H1 (cell line): Measurements from ENCODE around the gene GLE1. TPM values are rescaled to one million over a fixed set of nuclear protein-coding genes. Genes with fewer than 3 reads are reported as not detected.

Source experiments
- CTCF ChIA-PET: fragments of 300-600 bp; sonication (Branson Sonifier 250); formaldehyde crosslinking; loops from one replicate; lab custom pipeline; 2021; ENCODE audit not compliant: partially characterized antibody; lab: Charles Lee
- POLR2A ChIA-PET: fragments of 300-600 bp; sonication (Branson Sonifier 250); formaldehyde crosslinking; loops from one replicate; lab custom pipeline; 2021; ENCODE audit warnings: inconsistent platforms; ENCODE audit not compliant: partially characterized antibody; lab: Charles Lee
- DNase-seq, 2 experiments: peaks; one replicate each; pipeline versions ENCODE4 v3.0.0 to v3.0.0-alpha.2; 2010 to 2022; ENCODE audit warnings: low spot score in 2 of 2, low read depth in 1 of 2, mixed read lengths in 1 of 2
- FAIRE-seq: peaks from 2 replicates; lab custom pipeline; 2011; peaks lifted over from hg19 to GRCh38; lab: Jason Lieb, UNC
- H2AFZ ChIP-seq: 2 replicates; pipeline ENCODE4 v1.8.1; 2012; ENCODE audit warnings: low read length, inconsistent platforms
- H2AK5ac ChIP-seq: 2 replicates; pipeline ENCODE4 v1.6.1; 2013; ENCODE audit warnings: low read depth, low read length
- H2BK120ac ChIP-seq: replicated peaks from 2 replicates; pipeline ENCODE3; 2013; ENCODE audit warnings: low read depth, low read length, inconsistent platforms
- H2BK12ac ChIP-seq: 2 replicates; pipeline ENCODE4 v1.6.1; 2013; ENCODE audit warnings: low read depth, low read length
- H2BK15ac ChIP-seq: 2 replicates; pipeline ENCODE4 v1.6.1; 2013; ENCODE audit warnings: low read length
- H2BK20ac ChIP-seq: 2 replicates; pipeline ENCODE4 v1.6.1; 2013; ENCODE audit warnings: low read length
- H2BK5ac ChIP-seq: 2 replicates; pipeline ENCODE4 v1.6.1; 2013; ENCODE audit warnings: low read depth, low read length
- H3K14ac ChIP-seq: 2 replicates; pipeline ENCODE4 v1.6.1; 2013; ENCODE audit warnings: inconsistent platforms; ENCODE audit not compliant: insufficient read length
- H3K18ac ChIP-seq: 2 replicates; pipeline ENCODE4 v1.6.1; 2013; ENCODE audit warnings: low read length; ENCODE audit errors: extremely low read depth
- H3K23ac ChIP-seq: 2 replicates; pipeline ENCODE4 v1.6.1; 2013; ENCODE audit warnings: inconsistent platforms; ENCODE audit not compliant: insufficient read length
- H3K23me2 ChIP-seq: 2 replicates; pipeline ENCODE4 v1.6.1; 2013; ENCODE audit warnings: low read depth, low read length
- H3K27ac ChIP-seq: 2 replicates; pipeline ENCODE4 v1.6.1; 2011; ENCODE audit warnings: low read depth, low read length, inconsistent platforms
- H3K27me3 ChIP-seq, 4 experiments: replicated peaks in 1 of 4; 1 replicate in 1 of 4; 2 replicates in 3 of 4; pipeline versions ENCODE4 v1.6.1 to v1.8.1; 2011 to 2013; ENCODE audit warnings: low read length in 3 of 4, mild to moderate bottlenecking in 3 of 4, inconsistent platforms in 2 of 4, mixed read lengths in 2 of 4, moderate library complexity in 1 of 4; ENCODE audit not compliant: control insufficient read depth in 3 of 4, insufficient read depth in 3 of 4; ENCODE audit errors: extremely low read depth in 1 of 4
- H3K36me3 ChIP-seq, 4 experiments: 2 replicates each; pipeline versions ENCODE4 v1.6.1 to v1.8.1; 2011 to 2013; ENCODE audit warnings: mild to moderate bottlenecking in 4 of 4, low read length in 3 of 4, moderate library complexity in 2 of 4, control low read depth in 1 of 4, inconsistent platforms in 1 of 4; ENCODE audit not compliant: insufficient read depth in 4 of 4, control insufficient read depth in 2 of 4
- H3K4ac ChIP-seq: replicated peaks from 2 replicates; pipeline ENCODE3; 2013; ENCODE audit warnings: low read length, low read depth, mixed read lengths, inconsistent platforms; ENCODE audit not compliant: insufficient read length
- H3K4me1 ChIP-seq, 4 experiments: replicated peaks in 1 of 4; 1 replicate in 1 of 4; 2 replicates in 3 of 4; pipeline versions ENCODE4 v1.6.1 to v1.8.1; 2011 to 2013; ENCODE audit warnings: low read length in 3 of 4, inconsistent platforms in 2 of 4, mixed read lengths in 1 of 4; ENCODE audit not compliant: insufficient read depth in 4 of 4, control insufficient read depth in 3 of 4
- H3K4me2 ChIP-seq, 2 experiments: 2 replicates each; pipeline versions ENCODE4 v1.6.1 to v1.8.1; 2011 to 2013; ENCODE audit warnings: low read depth in 2 of 2, low read length in 2 of 2, control low read depth in 1 of 2, inconsistent platforms in 1 of 2, mild to moderate bottlenecking in 1 of 2; ENCODE audit not compliant: insufficient read depth in 1 of 2
- H3K4me3 ChIP-seq, 4 experiments: fragments of 200-600, 300-600 bp in 1 of 4; sonication (generic), shearing (Covaris generic), sonication (Bioruptor Twin) in 1 of 4; 2 replicates each; pipeline versions ENCODE4 v1.5.1 to v1.8.1; 2011 to 2016; ENCODE audit warnings: low read length in 4 of 4, low read depth in 3 of 4, control low read depth in 2 of 4, inconsistent platforms in 2 of 4, mild to moderate bottlenecking in 2 of 4, mixed read lengths in 1 of 4, moderate library complexity in 1 of 4; ENCODE audit not compliant: insufficient read depth in 2 of 4; ENCODE audit errors: extremely low read depth in 1 of 4
- H3K56ac ChIP-seq: replicated peaks from 2 replicates; pipeline ENCODE3; 2013; ENCODE audit warnings: low read depth, mild to moderate bottlenecking, mixed read lengths, low read length, inconsistent platforms; ENCODE audit not compliant: insufficient read length
- H3K79me1 ChIP-seq: 2 replicates; pipeline ENCODE4 v1.6.1; 2013; ENCODE audit warnings: low read depth, low read length, control low read depth
- H3K79me2 ChIP-seq, 2 experiments: 2 replicates each; pipeline versions ENCODE4 v1.6.1 to v1.8.1; 2012 to 2013; ENCODE audit warnings: low read length in 2 of 2, mild to moderate bottlenecking in 2 of 2, inconsistent platforms in 1 of 2; ENCODE audit not compliant: insufficient read depth in 2 of 2, control insufficient read depth in 1 of 2
- H3K9ac ChIP-seq, 4 experiments: replicated peaks in 1 of 4; 1 replicate in 1 of 4; 2 replicates in 3 of 4; pipeline versions ENCODE4 v1.6.1 to v1.8.1; 2011 to 2013; ENCODE audit warnings: low read depth in 3 of 4, low read length in 3 of 4, control low read depth in 2 of 4, mild to moderate bottlenecking in 2 of 4, moderate library complexity in 2 of 4, inconsistent platforms in 1 of 4; ENCODE audit errors: extremely low read depth in 1 of 4
- H3K9me3 ChIP-seq, 2 experiments: 2 replicates each; pipeline versions ENCODE4 v1.6.1 to v1.8.1; 2012 to 2013; ENCODE audit warnings: mild to moderate bottlenecking in 2 of 2, moderate library complexity in 2 of 2, control low read depth in 1 of 2, inconsistent platforms in 1 of 2, low read depth in 1 of 2, low read length in 1 of 2, mixed read lengths in 1 of 2; ENCODE audit not compliant: insufficient read depth in 2 of 2
- H4K20me1 ChIP-seq, 2 experiments: replicated peaks in 1 of 2; 2 replicates each; pipeline versions ENCODE3 to v1.8.1; 2011 to 2013; ENCODE audit warnings: inconsistent platforms in 2 of 2, low read length in 2 of 2, mild to moderate bottlenecking in 1 of 2; ENCODE audit not compliant: insufficient read depth in 2 of 2, control insufficient read depth in 1 of 2
- H4K5ac ChIP-seq: 2 replicates; pipeline ENCODE4 v1.6.1; 2013; ENCODE audit warnings: low read length, low read depth, mixed read lengths, inconsistent platforms; ENCODE audit not compliant: insufficient read length
- H4K8ac ChIP-seq: 2 replicates; pipeline ENCODE4 v1.8.0; 2013; ENCODE audit warnings: mild to moderate bottlenecking, moderate library complexity, low read length, inconsistent platforms; ENCODE audit not compliant: insufficient read depth; ENCODE audit errors: extremely low read depth
- H4K91ac ChIP-seq: replicated peaks from 2 replicates; pipeline ENCODE3; 2013; ENCODE audit warnings: low read length, mixed read lengths, inconsistent platforms; ENCODE audit not compliant: insufficient read length
- BRCA1 ChIP-seq: IDR thresholded peaks from 2 replicates; pipeline ENCODE4 v1.6.1; 2012; ENCODE audit warnings: low read depth, low read length, improper control_type of control experiment
- CBX5 ChIP-seq: fragments of 300-800, 300-1000 bp; sonication (generic); IDR thresholded peaks from 2 replicates; pipeline ENCODE4 v1.7.1; 2016; ENCODE audit warnings: antibody characterized with exemption, low read length, low read depth
- CTBP2 ChIP-seq: IDR thresholded peaks from 2 replicates; pipeline ENCODE4 v1.7.0; 2011; ENCODE audit warnings: borderline replicate concordance, mild to moderate bottlenecking, moderate library complexity, mixed read lengths, low read length; ENCODE audit not compliant: insufficient read depth, insufficient read length
- JUN ChIP-seq: IDR thresholded peaks from 2 replicates; pipeline ENCODE4 v1.6.1; 2011; ENCODE audit warnings: low read depth, mild to moderate bottlenecking, improper control_type of control experiment, low read length
- NRF1 ChIP-seq: IDR thresholded peaks from 2 replicates; pipeline ENCODE4 v1.6.1; 2011; ENCODE audit warnings: mild to moderate bottlenecking, low read depth, low read length, improper control_type of control experiment
- RFX5 ChIP-seq: IDR thresholded peaks from 2 replicates; pipeline ENCODE4 v1.6.1; 2011; ENCODE audit warnings: low read depth, low read length, improper control_type of control experiment, borderline replicate concordance
- RNF2 ChIP-seq: fragments of 200-900, 300-1000 bp; sonication (generic); IDR thresholded peaks from 2 replicates; pipeline ENCODE4 v1.7.1; 2016; ENCODE audit warnings: borderline replicate concordance, low read depth, mild to moderate bottlenecking, antibody characterized with exemption, low read length; ENCODE audit not compliant: poor library complexity, severe bottlenecking; ENCODE audit errors: missing control alignments
- SIN3A ChIP-seq, 2 experiments: IDR thresholded peaks in 1 of 2; conservative IDR thresholded peaks in 1 of 2; 2 replicates each; pipeline ENCODE4 v1.6.1; 2011 to 2012; ENCODE audit warnings: low read length in 2 of 2, improper control_type of control experiment in 1 of 2, low read depth in 1 of 2, mild to moderate bottlenecking in 1 of 2
- WGBS, 2 experiments: shearing (Covaris generic) in 1 of 2; methylation state at CpG; one replicate each; pipeline versions ENCODE4 v1.1.6 to v1.1.7; 2013 to 2015; ENCODE audit warnings: low lambda C conversion rate in 2 of 2, mixed read lengths in 2 of 2, inconsistent platforms in 1 of 2, low coverage in 1 of 2, missing lambda C conversion rate in 1 of 2; ENCODE audit not compliant: insufficient replicate concordance in 2 of 2, insufficient coverage in 1 of 2, insufficient read length in 1 of 2; ENCODE audit errors: extremely low coverage in 1 of 2, missing lambda C conversion rate in 1 of 2; 5-methylcytosine and 5-hydroxymethylcytosine counted together
- polyA plus RNA-seq, 7 experiments: library from polyadenylated mRNA; depleted of rRNA in 3 of 7; stranded (reverse) in 5 of 7; unstranded in 2 of 7; fragments of >200 nt in 5 of 7; fragments of 200-250 nt in 2 of 7; gene quantifications; 1 replicate in 5 of 7; 2 replicates in 1 of 7; 4 replicates in 1 of 7; pipeline versions ENCODE4 v1.2.1 to v1.2.3, GENCODE V29; 2011 to 2013; ENCODE audit warnings: missing spikeins in 2 of 7, mixed read lengths in 2 of 7
- total RNA-seq: library from RNA; stranded (reverse); fragmentation: NEBNext Ultra II Directional; extraction: Animal tissue kit (Norgen Biotek cat#: 25700); gene quantifications from 2 replicates; pipeline ENCODE4 v1.2.1, GENCODE V29; 2021

Gene GLE1
- total and polyA plus RNA-seq, 2 of the 8 experiments (the other 6 are each of a cell fraction or from before 2014, with no cell fraction given), result 9.6 to 14.9 TPM

DNA sequence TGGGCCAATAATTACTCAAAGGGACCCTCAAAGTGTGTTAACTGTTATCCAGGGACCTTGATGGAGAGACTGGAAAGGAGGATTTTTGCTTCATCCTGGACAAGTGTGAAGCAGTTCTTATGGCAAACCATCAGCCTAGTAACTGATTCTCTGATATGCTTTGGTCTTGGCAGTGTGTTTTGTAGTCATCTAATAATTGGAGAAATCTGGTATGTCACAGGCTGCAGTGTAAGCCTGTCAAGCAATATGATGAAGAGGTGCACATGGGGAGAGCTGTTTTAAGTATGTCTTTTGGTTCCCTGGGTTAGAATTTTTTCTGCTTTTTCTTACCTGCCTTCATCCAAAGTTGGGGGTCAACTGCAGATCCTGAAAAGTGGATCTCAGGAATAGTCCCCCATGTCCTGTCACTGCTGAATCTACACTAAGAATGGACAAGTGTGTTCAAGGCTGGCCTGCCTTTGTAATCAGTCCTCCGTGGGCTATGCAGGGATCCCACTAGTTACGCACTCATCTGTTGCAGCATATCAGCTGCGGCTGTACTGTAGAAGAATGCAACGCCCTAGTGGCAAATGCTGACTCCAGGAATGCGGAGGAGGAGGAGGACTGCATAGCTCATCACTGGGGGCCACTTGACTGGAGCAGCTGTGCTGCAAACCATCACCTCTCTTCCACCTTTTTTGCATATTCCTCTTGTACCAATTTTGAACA lies 49.8 kb downstream of the GLE1 start:
- H2AFZ ChIP-seq, result no peak overlapping the region
- H3K27ac ChIP-seq, result no peak overlapping the region
- FAIRE-seq, result no peak
- no peak overlapping the region for H2AK5ac ChIP-seq
- H2BK120ac ChIP-seq, result no peak overlapping the region
- peak overlapping the region in 3 of 4 experiments; percentile 2 to 96 (median 93); a peak in 3 of 8 replicates for H3K4me3 ChIP-seq
- WGBS, 2 experiments, result 27% methylated on average over 5 of the region's 5 CpGs; no CpG with 5 or more reads in 1 of the 2 experiments
- peaks cover 5% of the 10 kb centered on the region for H3K23me2 ChIP-seq
- no peak overlapping the region for H2BK20ac ChIP-seq
- H3K9ac ChIP-seq, result peak overlapping the region in 1 of 4 experiments; percentile 12; a peak in 1 of 7 replicates
- H3K79me2 ChIP-seq, result peaks cover 0 to 56% of the 10 kb centered on the region in 2 experiments; a peak in 3 of 4 replicates
- no peak overlapping the region for H4K5ac ChIP-seq
- H3K79me1 ChIP-seq, result no peaks in the 10 kb centered on the region
- no peak overlapping the region for H4K8ac ChIP-seq
- H2BK12ac ChIP-seq, result no peak overlapping the region; the same call in 1 of the 2 replicates
- H3K9me3 ChIP-seq, result no peaks in the 10 kb centered on the region
- no peak overlapping the region for H3K56ac ChIP-seq
- H3K14ac ChIP-seq, result no peak overlapping the region
- H3K23ac ChIP-seq, result no peak overlapping the region
- H2BK15ac ChIP-seq, result no peak overlapping the region
- H3K18ac ChIP-seq, result no peak overlapping the region
- H3K4me2 ChIP-seq, result peak overlapping the region; percentile 79 to 82
- H3K36me3 ChIP-seq, result no peaks in the 10 kb centered on the region
- ChIA-PET POLR2A (interaction anchor here (0.5 to 7.2 kb wide), 15 partner anchors 10 to 303 kb away, joined by 3 to 59 read pairs (median 4); partner anchors contain the start of genes GLE1 and SET), CTCF (interaction anchor here (0.6 to 1.4 kb wide), 2 partner anchors 13 to 232 kb away, joined by 3 read pairs; partner anchors contain the start of gene TBC1D13)
- H3K4me1 ChIP-seq, result peaks cover 10 to 19% (median 16%) of the 10 kb centered on the region in 4 experiments
- no peak overlapping the region for H2BK5ac ChIP-seq
- H3K4ac ChIP-seq, result no peak overlapping the region
- H3K27me3 ChIP-seq, result peaks cover 0 to 3% (median 0%) of the 10 kb centered on the region in 4 experiments; a peak in 3 of 7 replicates
- peaks cover 2 to 10% of the 10 kb centered on the region in 2 experiments for H4K20me1 ChIP-seq
- H4K91ac ChIP-seq, result no peak overlapping the region
- peak in 1 of 2 experiments; percentile 51 for DNase-seq
- no peak for TF ChIP-seq CBX5
- no peak for TF ChIP-seq CTBP2
- TF ChIP-seq NRF1, result no peak
- TF ChIP-seq JUN, result no peak
- TF ChIP-seq RFX5, result no peak
- no peak for TF ChIP-seq BRCA1
- TF ChIP-seq SIN3A (conservative IDR thresholded peaks at IDR 0.05 in 1 of 2, IDR thresholded peaks at IDR 0.05 in 1 of 2; ENCODE audit: low read depth in 1 of 2, low read length in 2 of 2), result peak; percentile 49 to 72; a peak in 1 of 4 replicates
- no peak for TF ChIP-seq RNF2
